HEK293 (cell line): ENCODE results near the gene HSD17B8.
A peak's percentile ranks its signal among the peaks of the same experiment; 100 is the strongest.

Experiments used
- CTCF ChIA-PET: fragments of 350-600 bp; formaldehyde crosslinking; extraction: SDS; loops from one replicate; lab custom pipeline; 2021; ENCODE audit warnings: antibody characterized with exemption; lab: Yijun Ruan, JAX
- POLR2A ChIA-PET: fragments of 300-600 bp; formaldehyde crosslinking; extraction: SDS; loops from one replicate; lab custom pipeline; 2020; ENCODE audit warnings: antibody characterized with exemption, inconsistent platforms; lab: Yijun Ruan, JAX
- H3K27ac ChIP-seq: fragments of 200-500 bp; sonication (Bioruptor generic); 2 replicates; pipeline ENCODE4 v1.5.1; 2014; ENCODE audit warnings: low read depth, low read length, control low read depth, inconsistent platforms; ENCODE audit errors: extremely low read depth
- H3K36me3 ChIP-seq, 2 experiments: fragments of 200-500 bp in 1 of 2; sonication (Bioruptor generic) in 1 of 2; 1 replicate in 1 of 2; 2 replicates in 1 of 2; pipeline ENCODE4 v1.5.1; 2014 to 2017; ENCODE audit warnings: inconsistent platforms in 2 of 2, low read length in 2 of 2; ENCODE audit not compliant: control insufficient read depth in 2 of 2, insufficient read depth in 1 of 2
- H3K4me1 ChIP-seq: fragments of 200-500 bp; sonication (Bioruptor generic); 2 replicates; pipeline ENCODE4 v1.5.1; 2014; ENCODE audit warnings: mild to moderate bottlenecking, low read length, inconsistent platforms; ENCODE audit not compliant: control insufficient read depth, insufficient read depth
- H3K4me3 ChIP-seq: 2 replicates; pipeline ENCODE4 v1.5.1; 2011; ENCODE audit warnings: low read depth, mild to moderate bottlenecking, control low read depth, low read length, moderate library complexity
- H3K9me3 ChIP-seq: fragments of 200-500 bp; sonication (Bioruptor generic); 2 replicates; pipeline ENCODE4 v1.5.1; 2014; ENCODE audit warnings: low read depth, low read length, inconsistent platforms; ENCODE audit not compliant: control insufficient read depth, insufficient read depth
- GLIS1 ChIP-seq: fragments of 450-650 bp; formaldehyde crosslinking; IDR thresholded peaks from 2 replicates; pipeline ENCODE4 v1.5.1; 2016; ENCODE audit warnings: missing biosample characterization, missing genetic modification characterization
- MZF1 ChIP-seq: fragments of 450-650 bp; formaldehyde crosslinking; IDR thresholded peaks from 2 replicates; pipeline ENCODE4 v1.5.1; 2017; ENCODE audit warnings: missing biosample characterization, missing genetic modification characterization, borderline replicate concordance
- WT1 ChIP-seq: fragments of 450-650 bp; formaldehyde crosslinking; IDR thresholded peaks from 2 replicates; pipeline ENCODE4 v1.5.1; 2016; ENCODE audit warnings: missing biosample characterization, missing genetic modification characterization
- ZBTB17 ChIP-seq: fragments of 450-650 bp; formaldehyde crosslinking; IDR thresholded peaks from 2 replicates; pipeline ENCODE4 v1.5.1; 2016; ENCODE audit warnings: missing biosample characterization, missing genetic modification characterization
- ZBTB21 ChIP-seq: fragments of 450-650 bp; formaldehyde crosslinking; IDR thresholded peaks from 2 replicates; pipeline ENCODE4 v1.5.1; 2017; ENCODE audit warnings: missing biosample characterization, missing genetic modification characterization
- ZEB2 ChIP-seq: fragments of 450-650 bp; formaldehyde crosslinking; IDR thresholded peaks from 2 replicates; pipeline ENCODE4 v1.5.1; 2016; ENCODE audit warnings: missing biosample characterization, missing genetic modification characterization
- ZFP69B ChIP-seq: fragments of 450-650 bp; formaldehyde crosslinking; IDR thresholded peaks from 2 replicates; pipeline ENCODE4 v1.5.1; 2016; ENCODE audit warnings: missing biosample characterization, missing genetic modification characterization
- ZNF10 ChIP-seq: fragments of 450-650 bp; formaldehyde crosslinking; IDR thresholded peaks from 2 replicates; pipeline ENCODE4 v1.5.1; 2017; ENCODE audit warnings: missing biosample characterization, missing genetic modification characterization
- ZNF112 ChIP-seq: fragments of 450-650 bp; formaldehyde crosslinking; IDR thresholded peaks from 2 replicates; pipeline ENCODE4 v1.5.0; 2017; ENCODE audit warnings: missing biosample characterization, missing genetic modification characterization
- ZNF184 ChIP-seq: fragments of 450-650 bp; IDR thresholded peaks from 2 replicates; pipeline ENCODE4 v1.5.1; 2018; ENCODE audit warnings: missing biosample characterization, mild to moderate bottlenecking, missing genetic modification characterization
- ZNF2 ChIP-seq: fragments of 450-650 bp; formaldehyde crosslinking; IDR thresholded peaks from 2 replicates; pipeline ENCODE4 v1.5.1; 2016; ENCODE audit warnings: missing biosample characterization, missing genetic modification characterization
- ZNF23 ChIP-seq: fragments of 450-650 bp; formaldehyde crosslinking; IDR thresholded peaks from 2 replicates; pipeline ENCODE4 v1.5.1; 2016; ENCODE audit warnings: missing biosample characterization, missing genetic modification characterization, borderline replicate concordance
- ZNF248 ChIP-seq: fragments of 450-650 bp; formaldehyde crosslinking; IDR thresholded peaks from 2 replicates; pipeline ENCODE4 v1.5.1; 2017; ENCODE audit warnings: missing biosample characterization, missing genetic modification characterization
- ZNF302 ChIP-seq: fragments of 450-650 bp; formaldehyde crosslinking; IDR thresholded peaks from 2 replicates; pipeline ENCODE4 v1.5.1; 2016; ENCODE audit warnings: missing biosample characterization, missing genetic modification characterization, low read depth
- ZNF324 ChIP-seq: fragments of 450-650 bp; formaldehyde crosslinking; IDR thresholded peaks from 2 replicates; pipeline ENCODE4 v1.5.1; 2016; ENCODE audit warnings: missing biosample characterization, missing genetic modification characterization
- ZNF341 ChIP-seq: fragments of 450-650 bp; formaldehyde crosslinking; IDR thresholded peaks from 2 replicates; pipeline ENCODE4; 2016; ENCODE audit warnings: low read depth, missing biosample characterization, missing genetic modification characterization
- ZNF394 ChIP-seq: fragments of 450-650 bp; formaldehyde crosslinking; IDR thresholded peaks from 2 replicates; pipeline ENCODE4 v1.5.1; 2016; ENCODE audit warnings: missing biosample characterization, missing genetic modification characterization, mild to moderate bottlenecking, moderate library complexity, borderline replicate concordance
- ZNF423 ChIP-seq: fragments of 450-650 bp; formaldehyde crosslinking; IDR thresholded peaks from 2 replicates; pipeline ENCODE4 v1.5.1; 2016; ENCODE audit warnings: missing biosample characterization, missing genetic modification characterization
- ZNF426 ChIP-seq: fragments of 450-650 bp; formaldehyde crosslinking; IDR thresholded peaks from 2 replicates; pipeline ENCODE4 v1.5.1; 2017; ENCODE audit warnings: missing biosample characterization, missing genetic modification characterization, mild to moderate bottlenecking, inconsistent platforms, moderate library complexity
- ZNF514 ChIP-seq: fragments of 450-650 bp; formaldehyde crosslinking; IDR thresholded peaks from 2 replicates; pipeline ENCODE4 v1.5.1; 2016; ENCODE audit warnings: missing biosample characterization, missing genetic modification characterization
- ZNF544 ChIP-seq: fragments of 450-650 bp; formaldehyde crosslinking; IDR thresholded peaks from 2 replicates; pipeline ENCODE4 v1.5.0; 2017; ENCODE audit warnings: missing biosample characterization, missing genetic modification characterization
- ZNF558 ChIP-seq: fragments of 450-650 bp; formaldehyde crosslinking; IDR thresholded peaks from 2 replicates; pipeline ENCODE4 v1.5.1; 2016; ENCODE audit warnings: missing biosample characterization, missing genetic modification characterization
- ZNF571 ChIP-seq: fragments of 450-650 bp; formaldehyde crosslinking; IDR thresholded peaks from 2 replicates; pipeline ENCODE4 v1.5.0; 2017; ENCODE audit warnings: missing biosample characterization, missing genetic modification characterization
- ZNF610 ChIP-seq: fragments of 450-650 bp; formaldehyde crosslinking; IDR thresholded peaks from 2 replicates; pipeline ENCODE4 v1.5.1; 2016; ENCODE audit warnings: missing biosample characterization, missing genetic modification characterization, borderline replicate concordance
- ZNF776 ChIP-seq: fragments of 450-650 bp; formaldehyde crosslinking; IDR thresholded peaks from 2 replicates; pipeline ENCODE4 v1.5.0; 2017; ENCODE audit warnings: missing biosample characterization, missing genetic modification characterization, borderline replicate concordance
- ZNF777 ChIP-seq: fragments of 450-650 bp; formaldehyde crosslinking; IDR thresholded peaks from 2 replicates; pipeline ENCODE4 v1.5.1; 2017; ENCODE audit warnings: missing biosample characterization, missing genetic modification characterization, borderline replicate concordance
- ZSCAN4 ChIP-seq: fragments of 450-650 bp; formaldehyde crosslinking; IDR thresholded peaks from 2 replicates; pipeline ENCODE4 v1.5.1; 2017; ENCODE audit warnings: missing biosample characterization, missing genetic modification characterization
- TF ChIP-seq, protein P1 (sequence below): fragments of 450-650 bp; formaldehyde crosslinking; IDR thresholded peaks from 2 replicates; pipeline ENCODE4 v1.5.1; 2016; ENCODE audit warnings: missing biosample characterization, missing genetic modification characterization
- TF ChIP-seq, protein P2 (sequence below): fragments of 450-650 bp; formaldehyde crosslinking; IDR thresholded peaks from 2 replicates; pipeline ENCODE4 v1.5.1; 2016; ENCODE audit warnings: missing biosample characterization, missing genetic modification characterization
- TF ChIP-seq, protein P3 (sequence below): fragments of 450-650 bp; IDR thresholded peaks from 2 replicates; pipeline ENCODE4 v1.5.1; 2018; ENCODE audit warnings: missing biosample characterization, mild to moderate bottlenecking, missing genetic modification characterization

Gene HSD17B8

GRCh38 chr6:33205191-33206026, 954 bp downstream of the HSD17B8 start (continued):
- TF ChIP-seq ZBTB17 (tag by site-specific recombination) (peak; percentile 87), ZNF776 (tag by site-specific recombination) (no peak), ZNF558 (tag by site-specific recombination) (no peak), ZSCAN4 (tag by site-specific recombination) (no peak)

GRCh38 chr6:33206027-33206863, 1.8 kb downstream of the HSD17B8 start:
- CTCF ChIA-PET = interaction anchor here (1.0 to 2.1 kb wide), 4 partner anchors 9 to 57 kb away, joined by 3 to 19 read pairs (median 4); no protein-coding TSS in a partner anchor
- Histone ChIP-seq H3K4me1 (peaks cover 22% of the 10 kb centered on the region), H3K4me3 (no peak overlapping the region), H3K9me3 (no peaks in the 10 kb centered on the region), H3K36me3 (peaks cover 8 to 45% of the 10 kb centered on the region in 2 experiments), H3K27ac (0 out of 2 replicates have a peak overlapping the region, but pooled peaks have one; percentile 6)
- POLR2A ChIA-PET = interaction anchor here (0.6 to 2.0 kb wide), 5 partner anchors 42 to 237 kb away, joined by 3 to 12 read pairs (median 4); partner anchors contain the start of genes B3GALT4, RPS18, VPS52 and ZBTB22
- TF ChIP-seq ZNF610 (tag by site-specific recombination) (no peak), ZNF571 (tag by site-specific recombination) (no peak), ZSCAN4 (tag by site-specific recombination) (no peak), ZNF23 (tag by site-specific recombination) (no peak), ZNF426 (tag by site-specific recombination) (no peak), MZF1 (tag by site-specific recombination) (peak; percentile 85; the same call in 1 of the 2 replicates), ZNF324 (tag by site-specific recombination) (no peak), ZEB2 (no peak), WT1 (tag by site-specific recombination) (no peak), ZNF423 (no peak), ZNF514 (tag by site-specific recombination) (no peak), ZNF10 (tag by site-specific recombination) (no peak), ZNF248 (tag by site-specific recombination) (no peak), ZNF544 (tag by site-specific recombination) (no peak), ZNF302 (tag by site-specific recombination) (no peak), ZNF341 (tag by site-specific recombination) (peak; percentile 31; the same call in 1 of the 2 replicates), ZNF2 (tag by site-specific recombination) (no peak), ZNF112 (no peak), ZFP69B (tag by site-specific recombination) (no peak), ZNF777 (tag by site-specific recombination) (no peak), ZBTB21 (tag by site-specific recombination) (no peak), ZBTB17 (tag by site-specific recombination) (peak; percentile 24; the same call in 1 of the 2 replicates), GLIS1 (tag by site-specific recombination) (peak; percentile 22; the same call in 1 of the 2 replicates), ZNF184 (no peak), ZNF394 (tag by site-specific recombination) (no peak)
- TF ChIP-seq, protein P1, sequence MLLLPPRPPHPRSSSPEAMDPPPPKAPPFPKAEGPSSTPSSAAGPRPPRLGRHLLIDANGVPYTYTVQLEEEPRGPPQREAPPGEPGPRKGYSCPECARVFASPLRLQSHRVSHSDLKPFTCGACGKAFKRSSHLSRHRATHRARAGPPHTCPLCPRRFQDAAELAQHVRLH (tag by site-specific recombination) = no peak
- TF ChIP-seq, protein P2, sequence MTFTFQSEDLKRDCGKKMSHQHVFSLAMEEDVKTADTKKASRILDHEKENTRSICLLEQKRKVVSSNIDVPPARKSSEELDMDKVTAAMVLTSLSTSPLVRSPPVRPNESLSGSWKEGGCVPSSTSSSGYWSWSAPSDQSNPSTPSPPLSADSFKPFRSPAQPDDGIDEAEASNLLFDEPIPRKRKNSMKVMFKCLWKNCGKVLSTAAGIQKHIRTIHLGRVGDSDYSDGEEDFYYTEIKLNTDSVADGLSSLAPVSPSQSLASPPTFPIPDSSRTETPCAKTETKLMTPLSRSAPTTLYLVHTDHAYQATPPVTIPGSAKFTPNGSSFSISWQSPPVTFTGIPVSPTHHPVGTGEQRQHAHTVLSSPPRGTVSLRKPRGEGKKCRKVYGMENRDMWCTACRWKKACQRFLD (tag by site-specific recombination) = no peak
- TF ChIP-seq, protein P3, sequence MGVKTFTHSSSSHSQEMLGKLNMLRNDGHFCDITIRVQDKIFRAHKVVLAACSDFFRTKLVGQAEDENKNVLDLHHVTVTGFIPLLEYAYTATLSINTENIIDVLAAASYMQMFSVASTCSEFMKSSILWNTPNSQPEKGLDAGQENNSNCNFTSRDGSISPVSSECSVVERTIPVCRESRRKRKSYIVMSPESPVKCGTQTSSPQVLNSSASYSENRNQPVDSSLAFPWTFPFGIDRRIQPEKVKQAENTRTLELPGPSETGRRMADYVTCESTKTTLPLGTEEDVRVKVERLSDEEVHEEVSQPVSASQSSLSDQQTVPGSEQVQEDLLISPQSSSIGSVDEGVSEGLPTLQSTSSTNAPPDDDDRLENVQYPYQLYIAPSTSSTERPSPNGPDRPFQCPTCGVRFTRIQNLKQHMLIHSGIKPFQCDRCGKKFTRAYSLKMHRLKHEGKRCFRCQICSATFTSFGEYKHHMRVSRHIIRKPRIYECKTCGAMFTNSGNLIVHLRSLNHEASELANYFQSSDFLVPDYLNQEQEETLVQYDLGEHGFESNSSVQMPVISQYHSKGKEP = no peak
